ENCODE results near the gene ARHGEF16. TPM values are rescaled to one million over a fixed set of nuclear protein-coding genes. Genes with fewer than 3 reads are reported as not detected.

Gene ARHGEF16
- total and polyA plus RNA-seq, 2 donors (not counting 1 experiment from before 2014, with no cell fraction given) = 0.13 to 0.22 TPM

DNA sequence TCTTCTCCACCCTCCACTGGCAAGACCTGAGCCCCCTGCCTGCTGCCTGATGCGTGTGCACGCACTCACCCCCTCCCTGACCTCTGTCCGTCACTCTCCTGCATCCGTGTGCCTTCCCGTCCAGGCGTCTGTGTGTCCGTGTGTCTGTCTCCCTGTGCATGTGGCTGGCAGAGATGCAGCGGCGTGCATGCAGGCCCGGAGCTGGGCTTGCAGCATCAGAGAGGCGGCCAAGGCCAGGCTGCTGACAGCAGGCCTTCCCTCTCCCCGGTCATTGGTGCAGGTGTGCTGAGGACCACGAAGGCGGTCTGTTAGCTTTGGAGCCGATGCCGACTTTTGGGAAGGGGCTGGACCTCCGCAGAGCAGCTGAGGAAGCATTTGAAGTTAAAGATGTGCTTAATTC, 22.8 kb upstream of the ARHGEF16 start:
- TF ChIP-seq, protein P1, sequence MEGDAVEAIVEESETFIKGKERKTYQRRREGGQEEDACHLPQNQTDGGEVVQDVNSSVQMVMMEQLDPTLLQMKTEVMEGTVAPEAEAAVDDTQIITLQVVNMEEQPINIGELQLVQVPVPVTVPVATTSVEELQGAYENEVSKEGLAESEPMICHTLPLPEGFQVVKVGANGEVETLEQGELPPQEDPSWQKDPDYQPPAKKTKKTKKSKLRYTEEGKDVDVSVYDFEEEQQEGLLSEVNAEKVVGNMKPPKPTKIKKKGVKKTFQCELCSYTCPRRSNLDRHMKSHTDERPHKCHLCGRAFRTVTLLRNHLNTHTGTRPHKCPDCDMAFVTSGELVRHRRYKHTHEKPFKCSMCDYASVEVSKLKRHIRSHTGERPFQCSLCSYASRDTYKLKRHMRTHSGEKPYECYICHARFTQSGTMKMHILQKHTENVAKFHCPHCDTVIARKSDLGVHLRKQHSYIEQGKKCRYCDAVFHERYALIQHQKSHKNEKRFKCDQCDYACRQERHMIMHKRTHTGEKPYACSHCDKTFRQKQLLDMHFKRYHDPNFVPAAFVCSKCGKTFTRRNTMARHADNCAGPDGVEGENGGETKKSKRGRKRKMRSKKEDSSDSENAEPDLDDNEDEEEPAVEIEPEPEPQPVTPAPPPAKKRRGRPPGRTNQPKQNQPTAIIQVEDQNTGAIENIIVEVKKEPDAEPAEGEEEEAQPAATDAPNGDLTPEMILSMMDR (IDR thresholded peaks at IDR 0.05) = no peak
- no peak for TF ChIP-seq EZH2 (IDR thresholded peaks at IDR 0.05; ENCODE audit: borderline replicate concordance, insufficient read depth, low read depth, low read length, poor library complexity, severe bottlenecking)
- Mint-ChIP-seq H3K27me3 (no peaks in the 10 kb centered on the region), H3K27ac (no peak overlapping the region), H3K4me1 (no peaks in the 10 kb centered on the region), H3K4me3 (no peak overlapping the region), H3K9me3 (ENCODE audit: insufficient read depth) (no peaks in the 10 kb centered on the region)
- no peaks in the 10 kb centered on the region for H3K27me3 ChIP-seq (replicated peaks in 1 of 4; ENCODE audit: control extremely low read depth in 1 of 4, control insufficient read depth in 3 of 4, insufficient read depth in 4 of 4, low read length in 3 of 4)
- no peaks in the 10 kb centered on the region for H3K36me3 ChIP-seq (replicated peaks in 1 of 2; ENCODE audit: control extremely low read depth in 1 of 2, control insufficient read depth in 1 of 2, extremely low read depth in 1 of 2, insufficient read depth in 2 of 2, low read length in 1 of 2)
- no peak overlapping the region for H2AFZ ChIP-seq (ENCODE audit: insufficient read depth, low read depth, low read length, poor library complexity, severe bottlenecking)
- CTCF ChIA-PET = no interaction called here
- H4K20me1 ChIP-seq (ENCODE audit: control insufficient read depth, insufficient read depth, low read length, poor library complexity, severe bottlenecking) = no peaks in the 10 kb centered on the region
- ATAC-seq (ENCODE audit: low read depth) (no peak), DNase-seq (no peak)
- no peak overlapping the region for H3K9ac ChIP-seq (ENCODE audit: low read length)
- H3K9me3 ChIP-seq (ENCODE audit: control extremely low read depth in 1 of 3, control insufficient read depth in 2 of 3, insufficient read depth in 1 of 3, low read length in 2 of 3) = no peaks in the 10 kb centered on the region
- intact Hi-C loops (cut with micrococcal nuclease) = no loop called here
- no peak overlapping the region for H3K4me2 ChIP-seq (replicated peaks; ENCODE audit: low read depth, low read length, poor library complexity, severe bottlenecking)
- H3K79me2 ChIP-seq (ENCODE audit: control insufficient read depth, insufficient read depth, low read length) = no peaks in the 10 kb centered on the region
- POLR2A ChIA-PET = interaction anchor here (0.7 kb wide), 1 partner anchor 1132 kb away, joined by 5 read pairs; no protein-coding TSS in a partner anchor
- no peak overlapping the region for H3K27ac ChIP-seq (ENCODE audit: low read length in 2 of 2)
- WGBS (ENCODE audit: insufficient coverage) = 95% methylated on average over 13 of the region's 17 CpGs
- no peaks in the 10 kb centered on the region for H3K4me1 ChIP-seq (ENCODE audit: control insufficient read depth in 2 of 2, insufficient read depth in 2 of 2, low read length in 2 of 2)
- H3K4me3 ChIP-seq (ENCODE audit: control extremely low read depth in 1 of 5, extremely low read depth in 1 of 5, insufficient read depth in 1 of 5, low read depth in 2 of 5, low read length in 4 of 5) = no peak overlapping the region

DNA sequence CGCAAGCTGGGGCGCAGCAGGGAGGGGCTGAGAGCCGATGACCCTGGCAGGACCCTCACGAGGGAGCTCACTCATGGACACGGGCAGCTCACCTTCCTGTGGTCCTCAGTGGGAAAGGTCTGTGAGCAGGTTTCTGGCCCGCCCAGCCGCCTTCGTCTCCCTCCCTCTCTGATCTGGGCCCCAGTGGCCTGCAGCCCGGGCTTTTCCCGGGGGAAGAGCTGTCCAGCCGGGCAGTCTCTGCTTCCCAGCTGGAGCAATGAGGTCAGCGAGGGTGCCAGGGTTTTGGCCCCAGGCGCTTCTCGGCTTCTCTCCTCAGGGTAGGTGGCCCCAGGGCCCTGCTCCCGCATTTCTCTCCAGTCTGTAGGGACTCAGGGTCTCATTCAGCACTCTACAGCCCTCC, 22.2 kb upstream of the ARHGEF16 start:
- TF ChIP-seq, protein P1 (IDR thresholded peaks at IDR 0.05) = no peak
- TF ChIP-seq EZH2 (IDR thresholded peaks at IDR 0.05; ENCODE audit: borderline replicate concordance, insufficient read depth, low read depth, low read length, poor library complexity, severe bottlenecking) = no peak
- Histone ChIP-seq H3K9ac (ENCODE audit: low read length) (no peak overlapping the region), H4K20me1 (ENCODE audit: control insufficient read depth, insufficient read depth, low read length, poor library complexity, severe bottlenecking) (no peaks in the 10 kb centered on the region), H3K27ac (ENCODE audit: low read length in 2 of 2) (no peak overlapping the region), H3K9me3 (ENCODE audit: control extremely low read depth in 1 of 3, control insufficient read depth in 2 of 3, insufficient read depth in 1 of 3, low read length in 2 of 3) (no peaks in the 10 kb centered on the region), H2AFZ (ENCODE audit: insufficient read depth, low read depth, low read length, poor library complexity, severe bottlenecking) (no peak overlapping the region), H3K4me1 (ENCODE audit: control insufficient read depth in 2 of 2, insufficient read depth in 2 of 2, low read length in 2 of 2) (no peaks in the 10 kb centered on the region), H3K79me2 (ENCODE audit: control insufficient read depth, insufficient read depth, low read length) (no peaks in the 10 kb centered on the region), H3K27me3 (replicated peaks in 1 of 4; ENCODE audit: control extremely low read depth in 1 of 4, control insufficient read depth in 3 of 4, insufficient read depth in 4 of 4, low read length in 3 of 4) (no peaks in the 10 kb centered on the region), H3K4me3 (ENCODE audit: control extremely low read depth in 1 of 5, extremely low read depth in 1 of 5, insufficient read depth in 1 of 5, low read depth in 2 of 5, low read length in 4 of 5) (no peak overlapping the region), H3K36me3 (replicated peaks in 1 of 2; ENCODE audit: control extremely low read depth in 1 of 2, control insufficient read depth in 1 of 2, extremely low read depth in 1 of 2, insufficient read depth in 2 of 2, low read length in 1 of 2) (no peaks in the 10 kb centered on the region), H3K4me2 (replicated peaks; ENCODE audit: low read depth, low read length, poor library complexity, severe bottlenecking) (no peak overlapping the region)
- ATAC-seq (ENCODE audit: low read depth) (no peak), DNase-seq (no peak)
- ChIA-PET POLR2A (no interaction called here), CTCF (no interaction called here)
- no peaks in the 10 kb centered on the region for H3K9me3 Mint-ChIP-seq (ENCODE audit: insufficient read depth)
- no peak overlapping the region for H3K4me3 Mint-ChIP-seq
- no peaks in the 10 kb centered on the region for H3K27me3 Mint-ChIP-seq
- no peaks in the 10 kb centered on the region for H3K4me1 Mint-ChIP-seq
- no peak overlapping the region for H3K27ac Mint-ChIP-seq
- intact Hi-C loops (cut with micrococcal nuclease) = no loop called here
- 90% methylated on average over 15 of the region's 15 CpGs for WGBS (ENCODE audit: insufficient coverage)
